IMR-90 (cell line): ENCODE data around the gene OGFOD1. TPM values are rescaled to one million over a fixed set of nuclear protein-coding genes. Genes with fewer than 3 reads are reported as not detected.

Source experiments
- ATAC-seq: fragments of 200-7000 bp; cut with Tn5 transposase; 2 replicates; pipeline ENCODE4 v1.9.1; 2020; ENCODE audit warnings: low read depth, mild to moderate bottlenecking, moderate library complexity
- Bru-seq: library from RNA; stranded (reverse); fragments of 400-500 nt; gene quantifications from one replicate; lab custom pipeline; 2021; lab: Mats Ljungman, UMichigan
- BruChase-seq, 2 experiments: library from RNA; stranded (reverse); fragments of 400-500 nt; gene quantifications; one replicate each; lab custom pipeline; 2021; lab: Mats Ljungman, UMichigan
- BruUV-seq: library from RNA; stranded (reverse); fragments of 400-500 nt; replicated peaks from 2 replicates; lab custom pipeline; 2021; lab: Mats Ljungman, UMichigan
- CTCF ChIA-PET: fragments of 300-600 bp; formaldehyde crosslinking; extraction: SDS; loops from one replicate; lab custom pipeline; 2021; ENCODE audit warnings: antibody characterized with exemption; lab: Yijun Ruan, JAX
- POLR2A ChIA-PET: fragments of 300-600 bp; sonication (Branson Sonifier 250); formaldehyde crosslinking; loops from one replicate; lab custom pipeline; 2022; ENCODE audit warnings: antibody characterized with exemption; ENCODE audit not compliant: unreplicated experiment; lab: Charles Lee
- DNase-seq: peaks from one replicate; pipeline ENCODE4 v3.0.0; 2013
- H2AFZ ChIP-seq: replicated peaks from 2 replicates; pipeline ENCODE3; 2013; ENCODE audit warnings: low read length, mild to moderate bottlenecking; ENCODE audit not compliant: poor library complexity
- H2AK5ac ChIP-seq: 2 replicates; pipeline ENCODE4 v1.6.1; 2013; ENCODE audit warnings: low read depth, low read length, inconsistent platforms
- H2AK9ac ChIP-seq: replicated peaks from 2 replicates; pipeline ENCODE3; 2013; ENCODE audit warnings: mild to moderate bottlenecking, low read depth, low read length, moderate library complexity; ENCODE audit not compliant: poor library complexity
- H2BK120ac ChIP-seq: 2 replicates; pipeline ENCODE4 v1.6.1; 2013; ENCODE audit warnings: low read depth, low read length, inconsistent platforms
- H2BK15ac ChIP-seq: 3 replicates; pipeline ENCODE4 v1.6.1; 2013; ENCODE audit warnings: low read depth, low read length, inconsistent platforms
- H2BK20ac ChIP-seq: 2 replicates; pipeline ENCODE4 v1.6.1; 2013; ENCODE audit warnings: low read depth, mild to moderate bottlenecking, inconsistent platforms, low read length, moderate library complexity
- H2BK5ac ChIP-seq: 2 replicates; pipeline ENCODE4 v1.6.1; 2013; ENCODE audit warnings: mild to moderate bottlenecking, low read depth, low read length, inconsistent platforms; ENCODE audit not compliant: poor library complexity, severe bottlenecking
- H3K14ac ChIP-seq: replicated peaks from 2 replicates; pipeline ENCODE4 v1.6.1; 2013; ENCODE audit warnings: low read depth, low read length, inconsistent platforms
- H3K18ac ChIP-seq: 2 replicates; pipeline ENCODE4 v1.6.1; 2013; ENCODE audit warnings: low read depth, low read length, control low read depth
- H3K23ac ChIP-seq: 2 replicates; pipeline ENCODE4 v1.6.1; 2013; ENCODE audit warnings: low read depth, low read length, inconsistent platforms
- H3K27ac ChIP-seq: 2 replicates; pipeline ENCODE4 v1.5.1; 2013; ENCODE audit warnings: mild to moderate bottlenecking, control low read depth, low read length; ENCODE audit not compliant: insufficient read depth
- H3K27me3 ChIP-seq: 2 replicates; pipeline ENCODE4 v1.6.1; 2013; ENCODE audit warnings: low read length; ENCODE audit not compliant: control insufficient read depth, insufficient read depth
- H3K36me3 ChIP-seq: 2 replicates; pipeline ENCODE4 v1.6.1; 2013; ENCODE audit warnings: low read length, mixed read lengths; ENCODE audit not compliant: control insufficient read depth, insufficient read depth
- H3K4ac ChIP-seq: 2 replicates; pipeline ENCODE4 v1.6.1; 2013; ENCODE audit warnings: low read depth, low read length, inconsistent platforms
- H3K4me1 ChIP-seq: 2 replicates; pipeline ENCODE4 v1.6.1; 2013; ENCODE audit warnings: low read length, mixed read lengths; ENCODE audit not compliant: control insufficient read depth, insufficient read depth
- H3K4me2 ChIP-seq: 2 replicates; pipeline ENCODE4 v1.6.1; 2013; ENCODE audit warnings: low read depth, mild to moderate bottlenecking, control low read depth, low read length, moderate library complexity
- H3K4me3 ChIP-seq: 2 replicates; pipeline ENCODE4 v1.5.1; 2013; ENCODE audit warnings: low read depth, mild to moderate bottlenecking, control low read depth, low read length, moderate library complexity; ENCODE audit not compliant: insufficient read depth
- H3K56ac ChIP-seq: 2 replicates; pipeline ENCODE4 v1.6.1; 2013; ENCODE audit warnings: low read length, inconsistent platforms; ENCODE audit not compliant: insufficient read depth; ENCODE audit errors: extremely low read depth
- H3K79me1 ChIP-seq, 2 experiments: 2 replicates each; pipeline ENCODE4 v1.6.1; 2013; ENCODE audit warnings: low read length in 2 of 2, inconsistent platforms in 1 of 2, low read depth in 1 of 2
- H3K9ac ChIP-seq: 2 replicates; pipeline ENCODE4 v1.6.1; 2013; ENCODE audit warnings: low read depth, low read length, control low read depth
- H3K9me1 ChIP-seq: 2 replicates; pipeline ENCODE4 v1.6.1; 2013; ENCODE audit warnings: low read length, inconsistent platforms; ENCODE audit not compliant: insufficient read depth
- H3K9me3 ChIP-seq: 2 replicates; pipeline ENCODE4 v1.6.1; 2013; ENCODE audit warnings: low read length; ENCODE audit not compliant: control insufficient read depth, insufficient read depth
- H4K20me1 ChIP-seq: 2 replicates; pipeline ENCODE4 v1.6.1; 2013; ENCODE audit warnings: low read length, inconsistent platforms; ENCODE audit not compliant: insufficient read depth
- H4K5ac ChIP-seq: 2 replicates; pipeline ENCODE4 v1.6.1; 2013; ENCODE audit warnings: mild to moderate bottlenecking, low read depth, low read length, control low read depth
- H4K8ac ChIP-seq, 2 experiments: 2 replicates each; pipeline ENCODE4 v1.6.1; 2013; ENCODE audit warnings: low read depth in 2 of 2, low read length in 2 of 2, control low read depth in 1 of 2, inconsistent platforms in 1 of 2
- H4K91ac ChIP-seq: 2 replicates; pipeline ENCODE4 v1.6.1; 2013; ENCODE audit warnings: low read depth, low read length, inconsistent platforms; ENCODE audit not compliant: insufficient read depth
- CEBPB ChIP-seq: IDR thresholded peaks from 2 replicates; pipeline ENCODE4 v1.6.1; 2012; ENCODE audit warnings: low read depth, low read length, improper control_type of control experiment
- FOS ChIP-seq: fragments of 150-350 bp; IDR thresholded peaks from 2 replicates; pipeline ENCODE4 v1.6.1; 2016; ENCODE audit warnings: low read depth, low read length
- MAFK ChIP-seq: IDR thresholded peaks from 2 replicates; pipeline ENCODE4 v1.6.1; 2012; ENCODE audit warnings: low read depth, low read length, improper control_type of control experiment
- MXI1 ChIP-seq: IDR thresholded peaks from 2 replicates; pipeline ENCODE4 v1.6.1; 2012; ENCODE audit warnings: low read depth, mild to moderate bottlenecking, low read length, moderate library complexity, borderline replicate concordance
- POLR2A ChIP-seq: IDR thresholded peaks from 2 replicates; pipeline ENCODE4 v1.6.1; 2012; ENCODE audit warnings: mild to moderate bottlenecking, low read depth, low read length
- RCOR1 ChIP-seq: IDR thresholded peaks from 2 replicates; pipeline ENCODE4 v1.6.1; 2012; ENCODE audit warnings: mild to moderate bottlenecking, low read length, improper control_type of control experiment; ENCODE audit not compliant: insufficient replicate concordance
- WGBS, 2 experiments: methylation state at CpG; one replicate each; pipeline versions ENCODE4 v1.1.5 to v1.1.7; 2013; ENCODE audit warnings: missing lambda C conversion rate in 2 of 2; ENCODE audit not compliant: insufficient read length in 1 of 2; ENCODE audit errors: extremely low coverage in 2 of 2; 5-methylcytosine and 5-hydroxymethylcytosine counted together
- dilution Hi-C: fragments of 300-500 bp; cut with HindIII; formaldehyde crosslinking; loops from one replicate; pipeline ENCODE4 v1.14.3; 2018; ENCODE audit warnings: low sequenced_read_pairs; ENCODE audit not compliant: unreplicated experiment
- in situ Hi-C: fragments of 300-500 bp; cut with MboI; formaldehyde crosslinking; loops from 3 replicates; pipeline ENCODE4 v1.14.3; 2019; ENCODE audit warnings: low sequenced_read_pairs, inconsistent platforms, mixed read lengths
- intact Hi-C: fragments of 100-400 bp; cut with micrococcal nuclease; formaldehyde crosslinking; loops from 2 replicates; pipeline ENCODE4 v1.10.0; 2022
- long read RNA-seq: library from polyadenylated mRNA; unstranded; transcript quantifications from one replicate; pipeline ENCODE4 v2.0.0, GENCODE V29; 2021; ENCODE audit not compliant: unreplicated experiment
- polyA plus RNA-seq, 3 experiments: library from polyadenylated mRNA; depleted of rRNA; stranded (reverse); fragments of >200 nt; gene quantifications; 2 replicates each; pipeline ENCODE4 v1.2.3, GENCODE V29; 2012; ENCODE audit warnings: low replicate concordance in 1 of 3
- total RNA-seq: library from RNA; depleted of rRNA; stranded (reverse); fragments of >200 nt; gene quantifications from 2 replicates; pipeline ENCODE4 v1.2.3, GENCODE V29; 2012; rRNA removed

Gene OGFOD1
- total RNA-seq (102 and 103 TPM in 2 replicates), polyA plus RNA-seq (2012; rRNA removed) (39.2 and 43.5 TPM in 2 replicates), Bru-seq, nascent RNA (percentile 79 among the genes with signal in this experiment), BruChase-seq, experiment 1, labeled RNA remaining after a 6-hour chase (percentile 77 among the genes with signal in this experiment), BruChase-seq, experiment 2, labeled RNA remaining after a 2-hour chase (percentile 76 among the genes with signal in this experiment)
- polyA plus RNA-seq (2012; cell fraction: cytosol; rRNA removed) = 14.4 and 24.2 TPM in 2 replicates
- polyA plus RNA-seq (2012; cell fraction: nucleus; rRNA removed; ENCODE audit: low replicate concordance) = 6.6 and 18.8 TPM in 2 replicates
- long read RNA-seq, full-length matches to known transcripts = 27 of 31 reads
- long read RNA-seq, partial matches to known transcripts = 3 of 31 reads
- long read RNA-seq, other reads (novel, unspliced or antisense) = 1 of 31 reads

DNA sequence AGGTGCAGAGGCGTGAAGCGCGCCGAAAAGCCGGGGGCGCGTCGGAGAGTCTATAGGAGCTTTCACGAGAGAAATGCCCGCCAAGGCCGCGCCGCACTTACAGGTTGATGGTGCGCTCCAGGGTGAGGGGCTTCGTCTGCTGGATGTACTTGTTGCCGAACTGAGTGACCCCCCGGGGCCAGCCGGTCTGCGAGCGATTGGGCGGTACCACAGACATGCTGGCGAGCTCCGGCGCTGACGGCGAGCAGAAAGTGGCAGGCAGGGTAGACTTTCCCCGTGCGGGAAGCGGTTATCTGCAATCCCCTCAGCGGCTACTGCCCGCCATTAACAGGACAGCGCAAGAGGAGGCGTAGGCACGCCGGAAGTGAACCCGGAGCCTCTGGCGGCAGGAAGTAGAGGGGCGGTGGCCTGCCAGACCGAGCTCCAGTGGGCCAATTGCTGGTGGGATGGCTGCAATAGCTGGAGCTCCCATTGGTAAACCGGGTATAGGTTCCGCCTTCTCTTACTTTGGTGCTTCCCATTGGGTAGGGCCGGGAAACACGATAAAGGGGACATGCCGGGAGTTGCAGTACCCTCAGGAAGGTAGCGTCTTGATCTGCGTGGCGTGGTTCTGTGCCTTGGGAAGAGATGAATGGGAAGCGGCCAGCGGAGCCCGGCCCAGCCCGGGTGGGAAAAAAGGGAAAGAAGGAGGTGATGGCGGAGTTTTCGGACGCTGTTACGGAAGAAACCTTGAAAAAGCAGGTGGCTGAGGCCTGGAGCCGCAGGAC lies at the start of gene OGFOD1, which contains the start of gene NUDT21:
Gene OGFOD1 (plus strand): TSS at position 569 of the 767 bp plus-strand sequence. CDS start 59 bp downstream, at position 628.
Gene NUDT21 (minus strand): TSS at position 347 of the 767 bp plus-strand sequence. CDS start 130 bp downstream, at position 217.
- peak within 1 kb of the TSS; percentile 77 for H3K4me3 ChIP-seq
- peak within 1 kb of the TSS; percentile 99 for H3K4me2 ChIP-seq
- peak within 1 kb of the TSS; percentile 83 for H3K27ac ChIP-seq
- no peaks in the 10 kb centered on the region for H3K9me3 ChIP-seq
- peak within 1 kb of the TSS; percentile 40 for H4K91ac ChIP-seq
- H4K5ac ChIP-seq = peak within 1 kb of the TSS; percentile 68
- 0% methylated on average over 40 of the region's 56 CpGs; no CpG with 5 or more reads in 1 of the 2 experiments for WGBS, 2 experiments
- H4K8ac ChIP-seq = peak within 1 kb of the TSS; percentile 44 to 81; a peak in 3 of 4 replicates
- H3K36me3 ChIP-seq = no peaks in the 10 kb centered on the region; the same call in 1 of the 2 replicates
- peak within 1 kb of the TSS; percentile 77 for H3K4ac ChIP-seq
- dilution Hi-C loops = no loop called here
- ATAC-seq = peak; percentile 98
- peak within 1 kb of the TSS; percentile 85 for H3K9ac ChIP-seq
- peak; percentile 98 for DNase-seq
- peak within 1 kb of the TSS; percentile 57 for H2BK5ac ChIP-seq
- no peak within 1 kb of the TSS for H2BK120ac ChIP-seq
- peak within 1 kb of the TSS; percentile 5 for H2AK5ac ChIP-seq
- no peaks in the 10 kb centered on the region for H3K9me1 ChIP-seq
- intact Hi-C loops = loop anchor here (5.0 kb wide), 1 partner anchor 251 kb away; no protein-coding TSS in a partner anchor
- peak within 1 kb of the TSS; percentile 75 for H3K23ac ChIP-seq
- H3K27me3 ChIP-seq = no peaks in the 10 kb centered on the region
- CTCF ChIA-PET = interaction anchor here (1.0 kb wide), 2 partner anchors 19 to 149 kb away, joined by 3 read pairs; no protein-coding TSS in a partner anchor
- H3K18ac ChIP-seq = no peak within 1 kb of the TSS
- in situ Hi-C loops = no loop called here
- H4K20me1 ChIP-seq = peaks cover 13% of the 10 kb centered on the region; the same call in 1 of the 2 replicates
- peaks cover 17 to 47% of the 10 kb centered on the region in 2 experiments for H3K79me1 ChIP-seq
- H3K14ac ChIP-seq = peak within 1 kb of the TSS; percentile 47
- POLR2A ChIA-PET = no interaction called here
- TF ChIP-seq RCOR1 (no peak), MAFK (no peak), POLR2A (peak; percentile 81), CEBPB (peak; percentile 56), FOS (0 out of 2 replicates have a peak, but pooled peaks have one; percentile 13), MXI1 (peak; percentile 77; the same call in 1 of the 2 replicates)
- H2BK20ac ChIP-seq = no peak within 1 kb of the TSS
- H2AK9ac ChIP-seq = peak within 1 kb of the TSS; percentile 89
- H2AFZ ChIP-seq = peak within 1 kb of the TSS; percentile 91
- peaks cover 2% of the 10 kb centered on the region; the same call in 1 of the 2 replicates for H3K4me1 ChIP-seq
- BruUV-seq = TSS peak; percentile 58
- H3K56ac ChIP-seq = peak within 1 kb of the TSS; percentile 59
- no peak within 1 kb of the TSS for H2BK15ac ChIP-seq
